PFSK-1 (cell line): ENCODE measurements around the gene RBM20.

Experiments used
- FOXP2 ChIP-seq: optimal IDR thresholded peaks from 2 replicates; pipeline ENCODE3; 2011; ENCODE audit warnings: borderline replicate concordance, control low read depth, inconsistent platforms; ENCODE audit not compliant: insufficient read depth; ENCODE audit errors: extremely low read length, extremely low read depth
- POLR2AphosphoS5 ChIP-seq: IDR thresholded peaks from 2 replicates; pipeline ENCODE4 v1.6.1; 2012; ENCODE audit warnings: low read depth, mild to moderate bottlenecking, control low read depth, low read length, moderate library complexity
- TAF1 ChIP-seq: IDR thresholded peaks from 2 replicates; pipeline ENCODE4 v1.6.1; 2012; ENCODE audit warnings: low read length, control low read depth, borderline replicate concordance; ENCODE audit not compliant: insufficient read depth

DNA sequence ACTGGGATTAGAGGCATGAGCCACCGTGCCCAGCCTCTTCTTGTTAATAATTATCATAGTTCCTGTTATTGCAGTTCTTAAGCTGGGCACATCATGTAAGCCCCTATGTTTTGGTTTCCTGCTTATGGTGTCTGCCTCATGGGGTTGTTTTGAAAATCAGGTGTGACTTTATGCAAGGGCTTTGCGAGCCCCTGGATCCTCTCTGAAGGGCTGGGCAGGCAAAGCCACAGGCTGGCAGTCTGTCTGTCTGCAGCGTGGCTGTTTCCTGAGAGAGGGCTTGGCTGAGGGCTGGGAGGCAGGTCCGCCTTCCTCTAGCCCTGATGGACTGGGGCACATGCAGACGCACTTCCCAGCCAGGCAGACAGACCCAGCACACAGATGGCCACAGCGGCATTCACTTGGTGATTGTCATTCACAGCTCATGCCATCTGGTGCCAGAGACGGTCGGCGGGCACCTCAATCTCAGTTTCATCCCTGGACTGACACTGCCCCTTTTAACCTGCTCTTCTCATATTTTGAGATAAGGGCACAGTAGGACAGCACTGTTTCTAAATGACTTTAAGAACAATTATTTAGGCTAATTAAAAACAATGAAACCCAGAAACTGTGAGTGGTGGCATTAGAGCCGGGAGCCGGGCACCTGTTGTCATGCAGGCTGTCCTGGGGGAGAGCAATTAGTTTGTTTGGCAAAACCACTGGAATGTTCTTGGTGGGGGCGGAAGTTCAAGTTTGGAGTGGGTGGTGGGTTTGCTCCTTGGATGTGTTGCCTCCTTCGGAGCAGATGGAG lies 35.5 kb downstream of the RBM20 start:
- no peak for TF ChIP-seq FOXP2
- TF ChIP-seq POLR2AphosphoS5: no peak
- TF ChIP-seq TAF1: no peak
